HG02571 (cell line): ENCODE data around the gene ATP5ME.
"Not testable (repeated sequence)": the region's sequence is repeated elsewhere in the genome, so short reads cannot be mapped to it uniquely, and the experiment has no call there.

ENCODE experiments used
- ATAC-seq: cut with Tn5 transposase; IDR thresholded peaks from one replicate; pipeline ENCODE4 v1.9.1; 2021; ENCODE audit warnings: mild to moderate bottlenecking, moderate library complexity; ENCODE audit not compliant: unreplicated experiment

Gene ATP5ME

DNA sequence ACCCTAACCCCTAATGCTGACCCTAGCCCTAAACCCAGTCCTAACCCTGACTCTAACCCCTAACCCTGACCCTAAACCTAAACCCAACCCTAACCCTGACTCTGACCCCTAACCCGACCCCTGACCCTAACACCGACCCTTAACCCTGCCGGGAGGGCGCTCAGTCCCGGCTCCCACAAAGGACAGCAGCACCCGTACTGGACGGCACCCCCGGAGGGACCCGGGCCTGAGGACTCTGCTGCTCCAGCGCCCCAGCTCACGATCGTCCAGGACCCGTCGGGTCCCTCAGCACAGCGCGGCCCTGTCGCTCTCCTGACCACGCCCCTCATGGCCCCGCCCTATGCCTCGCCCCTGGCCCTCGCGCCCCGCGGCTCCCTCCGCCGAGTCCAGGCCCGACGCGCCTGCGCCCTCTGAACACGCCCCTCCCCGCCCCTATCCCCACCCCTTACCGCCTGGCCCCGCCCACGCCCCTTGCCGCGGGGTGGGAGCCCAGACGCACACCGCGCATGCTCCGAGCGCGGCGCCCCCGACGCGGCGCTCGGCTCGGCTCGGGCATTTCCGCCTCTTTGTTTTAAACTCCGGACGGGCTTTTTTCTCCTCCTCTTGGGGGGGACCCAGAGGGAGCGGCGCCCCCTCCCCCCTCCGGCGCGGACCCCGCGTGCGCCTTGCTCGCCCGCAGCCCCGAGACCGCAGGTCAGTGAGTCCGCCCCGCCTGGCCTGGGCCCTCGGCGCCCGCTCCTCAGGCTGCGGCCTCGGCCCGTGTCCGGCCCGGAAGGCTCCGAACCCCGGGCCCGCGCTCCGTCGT is 31.4 kb upstream of the ATP5ME start, which contains the start of gene PCGF3:
Gene PCGF3, plus strand, starts transcription at position 555 of the 805 bp plus-strand sequence. CDS start 27,849 bp downstream, outside the sequence.
- ATAC-seq = peak; percentile 84

DNA sequence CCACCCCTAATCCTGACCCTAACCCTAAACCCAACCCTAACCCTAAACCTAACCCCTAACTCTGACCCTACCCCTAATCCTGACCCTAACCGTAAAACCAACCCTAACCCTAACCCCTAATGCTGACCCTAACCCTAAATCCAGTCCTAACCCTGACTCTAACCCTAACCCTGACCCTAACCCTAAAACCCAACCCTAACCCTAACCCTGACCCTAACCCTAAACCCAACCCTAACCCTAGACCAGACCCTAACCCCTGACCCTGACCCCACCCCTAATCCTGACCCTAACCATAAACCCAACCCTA is 30.8 kb upstream of the ATP5ME start:
- ATAC-seq = no peak

DNA sequence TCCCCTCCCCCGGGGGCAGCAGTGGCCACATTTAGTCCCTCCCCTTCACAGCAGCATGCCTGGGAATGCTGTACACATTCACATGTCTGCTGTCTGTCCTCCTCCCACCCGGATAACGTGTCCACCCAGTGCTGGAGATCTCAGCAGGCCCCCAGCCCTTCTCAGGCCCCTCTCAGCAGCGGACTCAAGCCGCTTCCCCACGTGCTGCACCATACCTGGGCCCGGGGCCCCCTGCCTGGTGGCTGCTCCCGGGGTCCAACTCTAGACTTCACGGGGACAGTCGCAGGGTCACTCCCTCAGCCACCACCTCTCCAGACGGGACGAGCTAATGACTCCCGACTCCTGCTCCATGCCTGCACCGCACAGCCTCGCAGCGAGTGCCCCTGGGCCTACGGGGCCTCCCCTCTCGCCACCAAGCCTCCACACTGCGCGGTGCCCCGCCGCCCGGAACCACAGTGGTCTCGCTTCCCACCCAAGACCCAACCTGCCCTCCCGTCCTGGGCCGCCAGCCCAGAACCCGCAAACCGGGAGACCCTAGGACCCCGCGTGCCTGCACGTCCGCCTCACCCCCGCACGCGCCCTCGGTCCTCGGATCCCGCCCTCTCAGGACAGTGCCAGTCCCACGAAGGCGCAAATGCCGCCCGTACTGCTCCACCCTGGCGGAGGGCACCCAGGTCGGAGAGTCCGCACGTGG is 30.3 kb upstream of the ATP5ME start:
- ATAC-seq = no peak

DNA sequence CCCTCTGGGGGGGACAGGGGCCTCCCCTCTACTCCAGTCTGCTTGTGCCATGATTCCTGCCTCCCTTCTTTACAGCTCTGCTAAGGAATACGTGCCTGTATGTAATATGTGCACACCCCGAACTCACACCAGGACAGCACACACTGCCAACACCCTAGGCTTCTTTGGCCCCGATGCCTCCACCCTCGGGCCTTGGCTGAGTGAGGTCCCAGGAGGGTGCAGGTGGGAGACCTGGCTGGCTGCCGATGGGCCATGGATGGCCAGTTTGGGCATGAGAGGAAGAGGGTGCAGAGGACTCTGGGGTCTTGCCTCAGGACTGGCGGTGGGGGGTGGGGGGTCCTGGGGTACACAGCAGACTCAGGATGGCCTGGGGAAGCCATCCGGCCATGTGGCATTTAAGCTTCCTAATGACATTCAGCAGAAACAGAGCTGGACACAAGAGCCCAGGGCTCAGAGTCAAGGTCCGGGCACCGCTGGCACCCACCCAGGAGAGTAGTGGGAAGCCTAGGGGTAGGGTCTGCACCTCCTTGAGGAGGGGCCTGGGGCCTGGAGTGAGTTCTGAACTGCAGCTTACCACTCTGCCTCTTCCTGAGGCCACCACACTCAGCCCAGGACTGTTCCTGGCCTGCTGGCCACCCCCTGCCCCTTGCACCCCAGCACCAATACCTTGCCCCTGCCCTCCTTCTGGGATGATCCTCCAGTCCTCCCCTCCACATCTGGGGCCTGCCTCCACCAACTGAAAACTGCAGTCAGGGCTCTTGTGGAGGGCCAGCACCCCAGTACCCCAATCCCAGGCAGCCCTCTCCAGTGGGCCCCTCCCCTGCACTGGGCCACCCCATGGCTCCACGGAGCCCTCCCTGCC is 29.5 kb upstream of the ATP5ME start:
- no peak for ATAC-seq

DNA sequence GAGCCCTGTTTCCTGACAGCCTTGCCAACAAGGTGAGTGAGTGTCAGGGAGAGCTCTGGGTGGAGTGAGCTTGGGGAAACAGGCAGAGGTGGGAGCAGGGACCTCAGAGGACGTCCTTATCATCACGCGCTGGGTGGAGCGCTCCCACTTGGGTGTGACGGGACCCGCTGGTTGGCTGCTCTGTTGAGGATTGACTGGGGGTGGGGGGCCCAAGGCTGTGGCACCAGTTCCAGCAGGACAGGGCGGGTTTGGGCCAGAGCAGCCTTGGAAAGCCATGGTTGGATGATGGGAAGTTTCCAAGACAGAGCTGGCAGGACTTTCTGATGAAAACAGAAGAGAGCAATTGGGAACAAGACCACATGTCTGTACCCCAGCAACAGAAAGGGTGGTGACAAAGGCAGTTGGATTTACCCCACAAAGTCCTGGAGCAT is 28.6 kb upstream of the ATP5ME start:
- no peak for ATAC-seq

DNA sequence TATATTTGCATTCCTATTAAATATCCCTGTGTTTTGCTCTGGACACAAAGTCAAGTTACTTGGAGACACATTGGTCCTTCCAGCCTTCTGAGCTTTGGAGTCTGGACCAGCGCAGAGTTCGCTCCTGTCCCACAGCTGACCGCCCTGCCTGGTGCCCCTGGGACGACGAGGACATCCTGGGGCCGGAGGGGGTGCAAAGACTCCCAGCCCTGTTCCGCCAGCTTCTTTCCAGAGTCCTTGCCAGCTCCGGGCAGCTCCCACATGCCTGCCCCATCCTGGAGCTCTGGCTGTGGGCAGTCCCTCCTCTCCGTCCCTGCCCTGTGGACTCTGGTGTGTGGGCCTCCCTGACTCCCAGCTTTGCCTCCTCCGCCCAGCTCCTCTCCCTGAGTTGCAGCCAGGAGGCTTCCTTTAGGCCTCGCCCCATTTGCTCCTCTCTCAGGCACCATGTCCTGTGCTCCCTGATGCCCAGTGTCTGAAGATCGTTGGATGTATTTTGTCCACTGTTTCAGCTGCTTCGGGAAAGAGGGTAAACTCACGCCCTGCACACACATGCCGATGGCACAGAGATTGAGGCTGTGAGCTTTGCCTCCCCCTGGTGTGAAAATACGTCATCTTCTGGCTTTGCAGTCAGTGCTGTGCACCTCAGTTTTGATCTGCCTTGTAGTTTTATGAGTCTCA is 26.6 kb upstream of the ATP5ME start:
- no peak for ATAC-seq

DNA sequence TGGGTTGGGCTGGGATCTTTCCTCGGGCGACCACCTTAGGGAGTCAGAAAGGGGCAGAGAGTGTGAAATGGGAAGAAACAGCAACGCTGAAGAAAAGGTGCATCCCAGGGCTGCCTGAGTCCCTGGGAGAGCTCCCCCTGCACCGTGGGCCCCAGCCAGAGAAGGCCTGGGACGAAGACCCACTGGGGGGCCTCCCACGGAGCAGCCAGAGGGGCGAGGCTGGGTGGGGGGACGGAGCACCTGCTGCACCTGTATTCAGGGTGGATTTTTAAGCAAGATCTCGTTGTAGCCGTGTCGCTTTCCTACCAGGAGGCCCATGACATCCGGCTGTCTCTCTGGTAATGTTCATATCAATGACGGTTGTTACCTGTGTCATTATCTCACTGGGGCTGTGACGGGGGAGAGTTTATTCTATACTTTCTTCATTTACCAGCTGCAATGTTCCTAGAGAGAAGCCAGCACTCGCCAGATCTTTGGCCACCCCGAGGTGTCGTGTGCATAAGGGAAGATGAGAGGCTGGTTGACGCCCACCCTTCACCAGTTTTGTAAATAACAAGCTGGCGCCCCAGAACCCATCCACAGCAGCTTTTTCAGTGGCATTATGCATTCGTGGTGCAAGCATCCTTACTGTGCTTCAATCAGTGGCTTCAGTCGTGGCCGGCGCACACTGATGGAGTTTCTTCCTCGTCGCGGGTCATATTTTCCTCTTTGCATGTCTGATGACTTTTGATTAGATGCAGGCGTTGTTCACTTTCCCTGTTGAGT is 25.9 kb upstream of the ATP5ME start:
- ATAC-seq = no peak

DNA sequence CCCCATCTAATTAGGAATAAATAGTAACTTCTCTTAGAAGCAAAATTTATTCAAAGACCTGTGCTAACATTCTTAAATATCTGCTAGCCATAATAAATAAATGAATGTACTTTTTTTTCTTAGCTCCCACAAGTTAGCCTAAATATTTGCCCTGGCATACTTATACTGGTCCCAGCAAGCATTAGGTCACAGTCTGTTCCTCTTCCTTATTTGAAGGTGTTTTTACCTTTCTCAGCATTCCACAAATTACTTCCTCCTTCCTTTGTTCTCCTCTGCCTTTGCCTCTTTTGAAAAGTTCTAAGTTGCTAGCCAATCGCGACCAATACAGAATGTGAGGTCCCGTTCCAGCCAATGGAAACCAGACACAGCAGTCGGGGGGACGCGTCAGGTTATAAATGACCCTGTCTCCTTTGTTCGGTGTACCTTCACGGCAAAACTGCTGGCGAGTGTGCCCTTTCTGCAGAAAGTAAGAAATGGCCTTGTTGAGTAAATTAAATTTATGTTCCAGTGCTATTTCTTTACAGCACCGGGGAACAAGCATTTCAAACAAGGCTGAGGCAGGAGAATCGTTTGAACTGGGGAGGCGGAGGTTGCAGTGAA is 20.4 kb upstream of the ATP5ME start:
- not testable (repeated sequence) for ATAC-seq

DNA sequence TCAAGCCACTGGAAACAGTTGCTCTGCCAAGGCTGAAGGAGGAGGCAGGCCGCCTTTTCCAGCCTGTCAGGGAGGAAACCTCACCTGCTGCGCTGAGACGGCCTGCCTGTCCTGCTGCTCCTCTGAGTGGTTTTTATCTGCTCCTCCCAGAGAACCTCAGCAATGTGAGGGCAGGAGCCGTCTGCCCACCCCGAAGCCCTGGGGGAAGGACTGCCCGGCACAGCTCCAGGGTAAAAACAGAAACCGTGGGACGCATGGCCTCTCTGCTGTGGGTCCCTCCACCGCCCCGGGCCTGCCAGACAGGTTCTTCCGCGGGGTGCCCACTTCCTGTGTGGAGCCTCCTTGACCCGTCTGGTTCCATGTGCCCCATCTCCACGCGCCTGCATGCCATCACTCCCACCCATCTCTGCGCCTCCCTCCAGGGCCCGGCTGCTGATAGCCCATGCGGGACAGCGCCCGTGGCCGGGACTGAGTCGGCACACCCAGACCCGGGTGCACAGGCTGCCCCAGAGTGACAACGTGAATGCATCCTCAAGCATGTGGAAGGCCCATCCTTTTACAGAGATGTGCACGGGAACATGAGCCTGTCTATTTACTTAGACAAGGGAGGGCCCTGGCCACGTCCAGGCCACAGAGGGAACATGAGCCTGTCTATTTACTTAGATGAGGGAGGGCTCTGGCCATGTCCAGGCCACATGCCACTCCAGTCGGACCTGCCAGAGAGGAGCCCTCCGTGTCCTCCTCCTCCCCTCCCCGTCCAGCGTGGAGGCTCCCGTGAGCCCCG is 18.9 kb upstream of the ATP5ME start:
- ATAC-seq = no peak

DNA sequence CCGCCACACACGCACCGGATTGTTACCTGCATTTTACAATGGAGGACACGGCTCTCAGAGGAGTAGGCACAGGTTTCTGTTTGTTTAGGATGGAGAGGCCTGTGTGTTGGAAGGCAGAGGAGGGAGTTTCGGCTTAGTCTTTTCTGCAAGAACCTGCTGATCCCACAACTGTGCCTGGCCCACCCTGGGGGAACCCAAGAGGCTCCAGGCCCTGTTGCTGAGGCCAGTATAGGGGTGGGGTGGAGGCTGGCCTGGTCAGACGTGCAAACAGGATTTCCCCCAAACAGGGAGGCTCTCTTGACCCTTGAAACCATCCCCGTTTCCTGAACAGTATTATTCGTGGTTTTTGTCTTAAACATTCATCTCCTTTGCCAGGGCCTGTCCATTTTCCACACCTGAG is 15.6 kb upstream of the ATP5ME start:
- no peak for ATAC-seq

DNA sequence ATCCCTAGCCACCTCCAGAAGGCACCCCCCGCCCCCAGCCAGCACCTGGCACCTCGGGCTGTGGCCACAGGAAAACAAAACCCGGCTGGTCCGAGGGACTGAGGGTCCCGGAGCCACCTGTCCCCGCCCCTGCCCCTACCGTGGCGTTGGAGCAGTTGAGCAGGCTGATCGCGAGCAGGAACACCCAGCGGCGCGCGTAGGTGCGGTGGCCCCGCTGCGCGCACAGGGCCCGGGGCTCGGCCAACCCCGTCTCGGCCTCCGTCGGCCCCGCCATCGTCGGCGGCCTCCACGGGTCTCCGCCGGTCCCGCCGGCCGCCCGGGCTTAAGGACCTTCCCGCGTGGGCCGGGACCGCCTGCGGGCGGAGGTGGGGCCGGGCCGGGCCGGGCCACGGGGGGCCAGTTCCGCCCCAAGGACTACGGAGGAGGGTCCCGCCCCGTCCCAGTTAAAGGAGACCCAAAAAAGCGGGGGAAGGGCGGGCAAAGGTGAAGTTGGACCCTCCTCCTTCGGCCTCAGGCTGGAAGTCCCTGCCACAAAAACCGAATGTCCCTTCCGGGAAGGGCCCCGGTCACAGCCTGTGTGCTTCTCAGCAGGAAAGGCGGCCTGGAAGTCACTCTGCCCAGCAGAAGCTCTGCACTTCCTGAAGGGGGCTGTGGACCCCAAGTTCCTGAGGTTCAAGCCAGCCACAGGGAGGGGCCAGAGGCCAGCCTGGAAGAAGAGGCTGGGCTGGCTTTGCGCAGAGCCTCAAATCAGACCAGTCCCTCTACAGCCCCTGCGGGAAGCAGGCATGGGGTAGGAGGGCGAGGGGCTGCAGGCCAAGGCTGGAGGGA is 15.0 kb upstream of the ATP5ME start, which contains the start of gene SLC49A3:
Gene SLC49A3, minus strand, starts transcription at position 298 of the 828 bp plus-strand sequence. Its CDS starts 24 bp downstream, at position 274.
- no peak for ATAC-seq

DNA sequence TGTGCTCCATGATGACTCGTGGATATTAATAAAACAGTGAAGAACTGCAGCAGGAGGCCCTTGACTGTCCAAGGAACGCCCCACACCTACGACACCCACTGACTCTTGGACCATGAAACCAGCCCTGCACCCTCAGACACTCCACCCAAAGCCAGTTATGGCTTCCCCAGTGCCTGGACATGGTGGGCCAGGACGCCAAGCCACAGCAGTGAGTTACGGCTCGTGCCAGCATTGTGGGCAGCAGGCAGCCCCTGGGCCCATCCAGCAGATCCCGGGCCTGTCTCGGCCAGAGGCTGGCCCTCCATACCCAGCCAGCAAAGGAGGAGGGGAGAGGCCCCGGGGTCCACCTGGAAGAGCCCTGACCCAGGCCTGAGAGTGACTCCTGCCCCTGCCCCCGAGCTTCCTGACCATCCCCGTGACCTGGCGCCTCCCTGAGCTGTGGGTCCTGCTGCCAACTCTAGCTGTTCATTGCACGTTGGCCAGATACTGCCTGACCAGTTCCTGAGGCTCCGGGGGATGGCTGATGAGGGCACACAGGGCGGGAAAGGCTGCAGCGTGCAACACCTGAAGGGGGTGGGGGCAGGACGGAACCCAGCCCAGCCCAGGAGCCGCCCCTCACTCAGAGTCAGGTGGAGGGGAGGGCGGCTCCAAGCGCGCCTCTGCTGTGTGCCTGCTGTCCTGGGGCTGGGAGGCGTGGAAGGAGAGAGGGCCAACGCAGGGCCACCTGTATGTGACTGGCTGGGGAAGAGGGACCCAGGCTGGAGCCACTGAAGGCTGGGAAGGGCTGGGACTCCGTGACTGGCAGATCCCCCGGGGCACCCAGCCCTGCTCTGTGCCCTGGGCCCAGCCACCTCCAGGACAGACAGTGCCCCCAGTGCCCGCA is 14.1 kb upstream of the ATP5ME start:
- ATAC-seq = no peak

DNA sequence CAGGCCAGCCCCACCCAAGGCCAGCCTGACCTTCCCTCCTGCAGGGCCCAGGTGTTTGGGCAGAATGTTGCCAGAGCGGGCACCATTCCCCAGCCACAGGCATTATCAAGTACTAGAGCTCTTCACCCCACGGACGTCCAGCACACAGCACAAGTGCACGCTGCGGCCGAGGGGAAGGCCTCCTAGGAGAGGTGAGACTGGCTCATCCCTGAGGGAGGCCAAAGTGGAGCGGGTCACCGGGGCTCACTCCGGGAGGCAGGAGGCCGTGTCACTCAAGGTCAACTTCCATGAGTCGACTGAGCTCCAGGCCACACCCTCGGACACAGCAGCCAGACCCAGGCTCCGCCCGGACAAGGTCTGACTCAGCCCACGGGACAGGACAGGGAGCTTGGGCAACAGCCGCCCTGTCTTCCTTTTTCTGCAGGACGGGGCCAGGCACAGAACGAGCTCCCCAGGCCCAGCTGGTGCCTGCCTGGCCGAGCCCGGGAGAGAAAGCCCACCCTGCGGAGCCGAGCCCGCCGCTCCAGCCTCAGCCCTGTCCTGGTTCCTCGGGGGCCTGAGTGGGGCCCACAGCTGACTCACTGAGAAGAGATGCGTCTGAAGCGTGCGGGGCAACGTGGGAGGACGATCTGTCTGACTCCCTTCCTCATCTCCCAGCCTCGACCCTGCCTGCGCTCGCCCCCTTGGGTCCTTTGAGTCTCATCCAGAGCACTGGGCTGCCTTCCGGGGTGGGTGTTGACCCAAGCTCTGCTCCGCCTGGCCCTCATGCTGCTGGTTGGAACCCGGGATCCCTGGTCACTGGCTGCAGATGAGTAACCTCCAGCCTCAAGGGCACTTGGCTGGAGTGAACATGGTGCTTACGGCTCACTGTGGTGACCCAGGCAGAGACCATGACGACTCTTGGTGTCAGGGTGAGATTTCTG is 13.2 kb upstream of the ATP5ME start:
- ATAC-seq = no peak

DNA sequence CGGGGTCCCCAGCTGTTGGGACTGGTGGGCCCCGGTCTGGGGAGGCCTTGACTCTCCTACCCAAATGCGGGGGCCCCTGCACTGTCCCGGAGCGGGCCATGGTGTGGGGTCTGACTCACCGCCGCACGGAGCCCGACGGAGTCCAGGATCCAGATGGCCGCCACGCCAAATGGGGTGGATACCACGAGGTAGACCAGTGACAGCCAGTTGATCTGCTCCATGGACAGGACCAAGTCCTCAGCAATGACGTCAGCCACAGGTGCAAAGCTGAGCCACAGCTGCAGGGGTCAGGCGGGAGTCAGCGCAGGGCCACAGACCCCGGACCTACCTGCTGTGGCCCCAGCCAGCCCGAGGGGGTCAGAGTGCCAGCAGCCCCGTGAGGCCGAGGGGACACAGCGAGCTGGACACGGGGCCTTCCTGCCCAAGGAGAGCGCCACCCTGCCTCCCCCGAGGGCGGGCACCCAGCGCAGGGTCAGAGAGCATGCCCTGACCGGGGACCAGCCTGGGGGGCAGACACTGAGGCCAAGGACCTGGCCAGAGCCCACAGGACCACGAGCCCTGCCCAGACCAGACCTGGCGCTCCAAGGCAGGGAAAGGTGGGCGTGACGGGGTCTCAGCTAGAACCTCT is 12.5 kb upstream of the ATP5ME start:
- ATAC-seq = no peak

DNA sequence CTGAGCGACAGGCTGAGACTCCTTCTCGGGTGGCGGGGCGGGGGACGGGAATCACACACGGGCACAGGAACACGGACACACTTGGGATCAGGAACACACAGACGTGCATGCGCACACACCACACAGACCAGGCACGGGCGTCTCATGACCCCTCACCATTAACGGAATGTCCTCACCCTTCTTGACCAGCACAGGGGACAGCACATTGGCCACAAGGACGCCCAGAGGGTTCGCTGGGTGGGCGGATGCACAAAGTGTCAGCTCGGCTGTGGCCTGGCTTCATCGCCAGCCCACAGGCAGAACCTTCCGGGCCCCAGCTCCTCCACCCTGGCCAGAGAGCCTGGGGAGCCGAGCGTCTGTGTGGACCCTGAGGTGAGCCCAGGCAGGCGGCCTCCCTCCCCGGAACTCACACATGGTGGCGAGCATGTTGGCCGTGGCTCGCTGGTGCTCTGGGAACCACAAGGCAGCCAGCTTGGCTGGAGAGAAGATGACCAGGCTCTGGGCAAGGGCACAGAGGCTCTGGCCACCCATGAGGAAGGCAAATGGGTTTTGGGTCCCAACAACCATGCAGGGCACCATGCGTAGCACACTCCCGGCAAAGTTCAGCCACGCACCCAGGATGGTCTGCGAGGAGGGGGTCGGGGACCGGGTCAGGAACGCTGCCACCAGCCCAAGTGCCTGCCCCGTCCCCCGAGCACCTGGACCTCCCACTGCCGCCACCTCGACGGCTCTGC is 11.8 kb upstream of the ATP5ME start:
- no peak for ATAC-seq
